HG03135 (cell line): ENCODE data around the gene TAOK2.

Experiments
- ATAC-seq: cut with Tn5 transposase; IDR thresholded peaks from one replicate; pipeline ENCODE4 v1.9.1; 2021; ENCODE audit warnings: mild to moderate bottlenecking, moderate library complexity; ENCODE audit not compliant: unreplicated experiment

Gene TAOK2

DNA sequence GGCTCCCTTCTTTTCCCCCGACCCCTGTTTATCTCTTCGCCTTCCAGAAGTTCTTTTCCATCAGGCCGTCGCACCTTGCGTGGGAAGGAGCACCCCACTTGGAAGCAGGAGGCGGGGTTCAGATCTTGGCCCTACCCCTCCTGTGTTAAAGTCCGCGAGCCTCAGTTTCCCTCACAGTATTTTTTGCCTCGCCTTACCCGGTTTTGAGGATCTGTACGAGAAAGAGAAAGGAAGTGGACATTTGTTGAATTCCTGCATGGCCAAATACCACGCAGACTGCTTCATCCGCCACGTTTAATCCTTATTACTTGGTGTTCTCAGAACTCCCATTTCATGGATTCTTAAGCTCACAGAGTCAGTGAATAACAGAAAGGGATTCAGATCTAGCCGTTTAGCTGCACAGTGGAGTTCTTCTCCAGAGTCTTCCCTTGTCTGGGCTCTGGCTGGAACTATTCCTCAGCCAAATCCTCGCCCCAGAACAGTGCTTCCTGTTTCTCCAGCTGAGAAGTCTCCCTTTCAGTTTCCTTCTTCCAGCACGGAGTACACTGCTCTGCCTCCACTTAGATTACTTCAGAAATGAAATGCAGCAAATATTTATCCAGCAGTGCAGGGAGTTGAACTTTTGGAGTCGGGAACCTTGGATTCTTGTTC lies 11.2 kb upstream of the TAOK2 start:
- no peak for ATAC-seq

DNA sequence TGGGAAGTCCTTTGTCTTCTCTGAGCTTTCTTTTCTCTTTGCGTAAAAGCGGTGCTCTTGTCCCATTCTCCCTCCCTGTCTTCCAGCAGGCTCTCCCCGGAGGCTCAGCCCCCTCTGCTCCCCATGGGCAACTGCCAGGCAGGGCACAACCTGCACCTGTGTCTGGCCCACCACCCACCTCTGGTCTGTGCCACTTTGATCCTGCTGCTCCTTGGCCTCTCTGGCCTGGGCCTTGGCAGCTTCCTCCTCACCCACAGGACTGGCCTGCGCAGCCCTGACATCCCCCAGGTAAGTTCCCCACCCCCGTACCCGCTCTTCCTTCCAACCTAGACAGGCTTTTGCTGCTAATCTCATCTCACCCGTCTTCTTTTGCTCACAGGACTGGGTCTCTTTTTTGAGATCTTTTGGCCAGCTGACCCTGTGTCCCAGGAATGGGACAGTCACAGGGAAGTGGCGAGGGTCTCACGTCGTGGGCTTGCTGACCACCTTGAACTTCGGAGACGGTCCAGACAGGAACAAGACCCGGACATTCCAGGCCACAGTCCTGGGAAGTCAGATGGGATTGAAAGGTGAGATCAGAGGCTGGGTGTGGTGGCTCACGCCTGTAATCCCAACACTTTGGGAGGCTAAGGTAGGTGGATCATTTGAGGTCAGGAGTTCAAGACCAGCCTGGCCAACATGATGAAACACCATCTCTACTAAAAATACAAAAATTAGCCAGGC lies 10.5 kb upstream of the TAOK2 start:
- ATAC-seq, result no peak

DNA sequence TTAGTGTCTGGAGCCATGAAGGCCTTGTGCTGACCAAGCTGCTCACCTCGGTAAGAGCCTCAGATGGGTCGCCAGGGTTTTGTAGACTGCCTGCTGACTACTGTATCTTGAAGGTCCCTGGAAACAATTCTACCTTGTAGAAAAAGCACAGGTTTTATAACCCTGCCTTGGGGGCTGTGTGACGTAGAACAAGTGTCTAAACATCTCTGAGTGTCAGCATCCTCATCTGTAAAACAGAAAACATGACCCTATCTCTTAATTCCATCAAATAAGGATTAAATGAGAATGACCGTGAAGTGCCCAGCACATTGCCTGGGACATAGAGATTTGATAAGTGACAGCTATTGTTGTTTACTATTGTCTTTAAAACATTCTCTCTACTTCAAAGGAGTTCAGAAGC lies 5.5 kb upstream of the TAOK2 start:
- ATAC-seq, result no peak

DNA sequence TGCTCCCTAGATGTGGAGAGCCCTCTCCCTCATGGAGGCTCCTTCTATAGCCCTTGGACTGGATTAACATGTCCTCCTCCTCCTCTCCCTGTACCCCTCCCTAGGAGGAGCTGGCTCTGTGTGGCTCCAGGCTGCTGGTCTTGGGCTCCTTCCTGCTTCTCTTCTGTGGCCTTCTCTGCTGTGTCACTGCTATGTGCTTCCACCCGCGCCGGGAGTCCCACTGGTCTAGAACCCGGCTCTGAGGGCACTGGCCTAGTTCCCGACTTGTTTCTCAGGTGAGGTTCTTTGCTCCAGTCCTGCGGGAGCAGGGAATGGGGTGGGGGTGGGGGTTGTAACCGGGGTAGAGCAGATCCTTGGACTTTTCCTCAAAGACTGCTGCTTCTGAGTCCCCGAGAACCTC lies 2.4 kb upstream of the TAOK2 start:
- ATAC-seq, result no peak

DNA sequence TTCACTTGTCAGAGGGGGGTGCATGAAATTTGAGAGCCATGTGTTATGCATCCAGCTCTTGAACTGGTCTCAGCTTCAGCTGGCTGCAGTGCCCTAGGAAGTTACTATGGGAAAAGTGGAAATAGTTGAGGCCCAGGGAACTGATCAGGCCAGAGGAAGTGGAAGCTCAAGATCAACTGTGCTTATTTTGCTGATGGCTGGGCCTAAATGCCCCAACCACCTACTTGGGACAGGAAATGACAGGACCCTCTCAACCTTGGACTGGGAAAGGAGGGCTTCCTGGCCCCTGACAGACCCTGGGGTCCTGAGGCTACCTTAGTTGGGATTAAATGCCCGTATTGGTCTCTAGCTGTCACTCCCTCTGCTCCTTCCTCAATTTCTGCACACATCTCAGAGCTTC lies 1.2 kb upstream of the TAOK2 start:
- ATAC-seq, result no peak

DNA sequence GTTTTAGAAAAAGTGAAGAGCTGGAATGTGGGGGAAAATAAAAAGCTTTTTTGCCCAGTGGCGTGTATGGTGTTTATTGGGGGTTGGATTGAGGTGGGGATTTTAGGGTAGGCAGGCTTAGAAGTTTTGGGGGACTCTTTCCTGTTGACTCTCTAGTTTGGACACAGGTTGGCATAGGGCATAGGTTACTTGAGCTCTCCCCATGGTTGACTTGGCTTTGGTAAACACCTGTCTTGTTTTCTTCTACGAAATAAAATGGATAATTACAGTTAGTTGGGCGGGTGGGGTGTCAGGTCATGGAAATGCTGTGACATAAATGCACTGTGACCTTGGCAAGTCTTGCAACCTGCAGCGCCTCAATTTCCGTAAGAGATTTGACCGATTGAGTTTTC lies 680 bp upstream of the TAOK2 start:
- no peak for ATAC-seq

DNA sequence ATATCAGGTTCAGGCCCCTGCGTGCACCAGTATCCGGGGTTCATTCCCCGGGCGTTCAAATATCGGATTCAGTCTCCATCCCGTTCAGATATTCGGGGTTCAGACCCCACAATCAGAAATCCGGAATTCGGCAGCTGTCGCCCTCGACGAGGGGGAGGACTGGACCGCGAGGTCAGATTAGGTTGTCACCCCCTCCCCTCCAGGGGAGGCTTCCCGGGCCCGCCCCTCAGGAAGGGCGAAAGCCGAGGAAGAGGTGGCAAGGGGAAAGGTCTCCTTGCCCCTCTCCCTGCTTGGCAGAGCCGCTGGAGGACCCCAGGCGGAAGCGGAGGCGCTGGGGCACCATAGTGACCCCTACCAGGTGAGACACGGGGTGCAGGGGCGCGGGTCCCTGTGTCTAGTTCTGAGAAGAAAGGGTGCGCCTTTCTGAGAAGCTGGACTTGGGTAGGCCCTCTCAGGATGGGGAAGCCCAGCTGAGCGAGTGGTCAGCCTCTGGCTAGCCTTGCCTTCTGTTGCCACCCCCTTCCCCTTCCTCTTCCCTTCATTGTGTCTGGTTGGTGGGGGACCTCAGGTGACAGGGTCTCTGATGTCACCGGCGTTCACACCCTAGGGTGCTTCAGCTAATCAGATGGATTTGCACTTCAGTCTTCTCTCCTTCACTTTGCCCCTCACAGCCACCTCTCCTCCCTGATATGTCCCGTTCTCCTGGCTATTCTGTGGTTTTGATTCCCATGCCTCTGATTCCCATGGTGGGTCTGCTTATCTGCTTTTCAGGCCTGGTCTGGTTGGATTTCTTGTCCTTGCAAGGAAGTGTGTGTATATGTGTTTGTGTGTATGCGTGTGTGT lies 844 bp downstream of the TAOK2 start:
- ATAC-seq, result peak; percentile 12

DNA sequence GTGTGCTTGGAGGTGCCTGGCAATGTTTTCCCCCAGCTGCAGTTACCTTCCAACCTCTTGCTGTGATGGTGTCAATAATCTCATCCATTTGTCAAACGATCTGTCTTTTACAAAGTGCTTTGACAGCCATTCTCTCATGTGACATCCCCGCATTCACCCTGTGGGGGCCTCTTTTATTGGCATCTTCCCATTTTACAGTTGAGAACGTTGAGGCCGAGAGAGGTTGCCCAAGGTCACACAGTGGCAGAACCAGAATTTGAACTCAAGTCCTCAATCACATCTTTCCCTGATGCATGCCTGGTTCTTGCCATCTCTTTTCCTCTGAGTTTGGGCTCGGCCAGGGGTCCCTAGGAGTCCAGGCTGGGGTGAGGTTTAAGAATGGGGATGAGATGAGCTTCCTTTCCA lies 1.5 kb downstream of the TAOK2 start:
- no peak for ATAC-seq

DNA sequence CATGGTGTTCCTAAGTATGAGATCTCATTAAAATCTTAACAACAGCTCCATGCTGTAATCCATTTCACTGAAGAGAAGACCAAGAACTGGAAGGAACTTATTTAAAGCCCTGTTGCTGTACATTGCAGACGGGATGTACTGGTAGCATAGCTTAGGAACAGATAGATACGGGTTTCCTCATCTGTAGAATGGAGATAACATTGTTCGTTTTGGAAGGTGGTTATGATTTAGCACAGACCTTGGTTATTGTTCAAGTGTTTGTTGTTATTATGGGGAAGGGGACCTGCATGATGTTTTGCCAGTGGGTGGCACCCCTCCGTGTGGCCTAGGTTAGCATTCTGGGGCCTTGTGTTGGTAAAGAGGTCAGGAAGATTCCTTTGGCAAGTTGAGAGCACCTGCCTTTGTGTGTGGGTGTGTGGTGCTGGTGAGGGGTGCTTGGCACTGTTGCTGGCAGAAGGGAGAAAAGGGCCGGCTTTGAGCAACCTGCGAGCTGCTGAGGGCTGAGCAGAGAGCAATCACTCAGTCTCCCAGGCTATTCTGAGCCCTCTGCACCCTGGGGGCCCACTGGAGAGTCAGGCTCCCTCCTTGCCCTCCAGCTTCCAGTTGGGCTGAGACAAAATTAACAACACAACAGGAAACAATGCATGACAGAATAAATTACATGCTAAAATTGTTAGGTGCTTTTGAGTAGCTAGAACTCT lies 2.3 kb downstream of the TAOK2 start:
- no peak for ATAC-seq

DNA sequence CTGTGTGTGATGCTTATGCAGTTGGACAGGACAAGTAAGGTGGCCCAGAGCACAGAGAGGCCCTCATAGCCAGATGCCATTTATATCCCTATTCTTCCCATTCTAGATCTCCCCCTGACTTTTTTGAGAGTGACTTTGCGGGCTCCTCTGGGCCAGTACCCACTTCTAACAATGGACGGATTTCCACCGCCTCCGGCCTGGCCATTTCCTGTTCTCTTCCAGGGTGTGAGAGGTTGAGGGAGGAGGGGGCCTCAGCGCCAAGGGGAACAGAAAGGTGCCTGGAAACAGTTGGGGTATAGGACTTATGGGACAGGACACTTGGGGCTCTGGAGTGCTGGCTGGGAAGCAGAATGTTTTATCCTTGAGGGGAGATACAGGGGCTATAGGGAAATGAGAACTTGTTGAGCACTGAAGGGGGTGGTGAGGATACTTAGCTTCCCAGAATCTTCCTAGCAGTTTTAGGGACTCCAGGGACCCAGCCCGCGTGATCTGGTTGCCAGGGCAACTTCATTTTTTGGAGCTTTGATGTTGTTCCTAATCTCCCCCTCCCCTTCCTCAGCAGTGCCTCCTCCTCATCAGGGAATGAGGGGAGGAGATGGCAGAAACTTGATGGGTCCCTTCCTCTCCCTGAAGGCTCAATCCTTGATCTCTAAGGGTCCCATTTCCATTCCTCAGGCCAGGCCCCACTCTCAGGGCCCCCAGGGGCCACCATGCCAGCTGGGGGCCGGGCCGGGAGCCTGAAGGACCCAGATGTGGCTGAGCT lies 3.6 kb downstream of the TAOK2 start:
- no peak for ATAC-seq

DNA sequence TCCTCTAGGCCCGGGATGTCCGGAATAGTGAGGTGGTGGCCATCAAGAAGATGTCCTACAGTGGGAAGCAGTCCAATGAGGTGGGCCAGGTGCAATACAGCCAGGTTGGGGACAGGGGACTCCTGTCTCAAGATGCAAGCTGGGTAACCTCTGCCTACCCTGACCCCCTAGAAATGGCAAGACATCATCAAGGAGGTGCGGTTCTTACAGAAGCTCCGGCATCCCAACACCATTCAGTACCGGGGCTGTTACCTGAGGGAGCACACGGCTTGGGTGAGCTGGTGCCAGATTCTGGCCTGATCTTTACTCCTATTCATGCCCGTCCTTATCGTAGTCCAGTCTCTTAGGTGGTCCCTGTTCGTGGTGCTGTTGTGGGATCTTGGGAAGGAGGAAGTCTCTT lies 4.4 kb downstream of the TAOK2 start:
- ATAC-seq, result no peak

DNA sequence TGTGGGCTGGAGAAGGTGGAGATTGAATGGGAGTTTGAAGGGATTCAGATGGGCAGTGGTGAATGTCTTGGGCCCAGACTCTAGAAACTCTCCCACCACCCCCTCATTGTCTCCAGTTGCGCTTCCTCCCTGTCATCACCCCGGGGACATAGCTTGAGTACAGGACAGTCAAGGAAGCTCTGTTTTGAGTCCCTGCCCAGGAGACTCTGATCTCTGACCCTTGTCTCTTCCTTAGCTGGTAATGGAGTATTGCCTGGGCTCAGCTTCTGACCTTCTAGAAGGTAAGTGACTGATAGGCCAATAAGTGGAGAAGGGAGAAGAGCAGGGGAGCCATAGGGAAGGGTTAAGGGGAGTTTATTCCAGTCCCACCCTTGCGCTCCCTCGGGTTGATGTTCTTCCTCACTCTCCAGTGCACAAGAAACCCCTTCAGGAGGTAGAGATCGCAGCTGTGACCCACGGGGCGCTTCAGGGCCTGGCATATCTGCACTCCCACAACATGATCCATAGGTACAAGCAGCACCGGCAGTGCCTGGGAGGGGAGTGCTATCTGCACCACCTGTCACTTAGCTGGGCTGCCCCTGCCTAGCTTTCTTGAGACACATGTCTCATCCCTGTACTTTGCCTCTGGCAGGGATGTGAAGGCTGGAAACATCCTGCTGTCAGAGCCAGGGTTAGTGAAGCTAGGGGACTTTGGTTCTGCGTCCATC lies 5.0 kb downstream of the TAOK2 start:
- no peak for ATAC-seq

DNA sequence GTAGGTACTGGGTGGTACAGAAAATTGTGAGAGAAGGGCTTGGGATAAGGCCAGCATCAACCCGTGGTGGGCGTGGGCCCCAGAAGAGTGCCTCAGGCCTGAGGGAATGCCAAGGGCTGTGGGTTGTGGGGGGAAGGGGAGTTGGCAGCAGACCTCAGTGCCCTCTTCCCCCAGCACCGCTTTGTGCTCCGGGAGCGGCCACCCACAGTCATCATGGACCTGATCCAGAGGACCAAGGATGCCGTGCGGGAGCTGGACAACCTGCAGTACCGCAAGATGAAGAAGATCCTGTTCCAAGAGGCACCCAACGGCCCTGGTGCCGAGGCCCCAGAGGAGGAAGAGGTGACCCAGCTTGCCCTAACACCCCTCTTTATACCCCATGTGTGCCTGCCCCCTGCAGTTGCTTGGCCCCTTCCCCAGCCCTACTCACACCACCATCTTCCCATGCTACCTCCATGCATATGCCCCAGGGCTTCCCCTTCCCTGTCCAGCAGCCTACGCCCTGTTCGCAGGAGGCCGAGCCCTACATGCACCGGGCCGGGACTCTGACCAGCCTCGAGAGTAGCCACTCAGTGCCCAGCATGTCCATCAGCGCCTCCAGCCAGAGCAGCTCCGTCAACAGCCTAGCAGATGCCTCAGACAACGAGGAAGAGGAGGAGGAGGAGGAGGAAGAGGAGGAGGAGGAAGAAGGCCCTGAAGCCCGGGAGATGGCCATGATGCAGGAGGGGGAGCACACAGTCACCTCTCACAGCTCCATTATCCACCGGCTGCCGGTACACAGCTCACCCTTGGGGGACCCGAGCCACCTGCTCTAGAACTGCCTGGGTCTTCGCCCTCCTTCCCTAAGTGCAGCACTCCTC lies 9.1 kb downstream of the TAOK2 start:
- no peak for ATAC-seq

DNA sequence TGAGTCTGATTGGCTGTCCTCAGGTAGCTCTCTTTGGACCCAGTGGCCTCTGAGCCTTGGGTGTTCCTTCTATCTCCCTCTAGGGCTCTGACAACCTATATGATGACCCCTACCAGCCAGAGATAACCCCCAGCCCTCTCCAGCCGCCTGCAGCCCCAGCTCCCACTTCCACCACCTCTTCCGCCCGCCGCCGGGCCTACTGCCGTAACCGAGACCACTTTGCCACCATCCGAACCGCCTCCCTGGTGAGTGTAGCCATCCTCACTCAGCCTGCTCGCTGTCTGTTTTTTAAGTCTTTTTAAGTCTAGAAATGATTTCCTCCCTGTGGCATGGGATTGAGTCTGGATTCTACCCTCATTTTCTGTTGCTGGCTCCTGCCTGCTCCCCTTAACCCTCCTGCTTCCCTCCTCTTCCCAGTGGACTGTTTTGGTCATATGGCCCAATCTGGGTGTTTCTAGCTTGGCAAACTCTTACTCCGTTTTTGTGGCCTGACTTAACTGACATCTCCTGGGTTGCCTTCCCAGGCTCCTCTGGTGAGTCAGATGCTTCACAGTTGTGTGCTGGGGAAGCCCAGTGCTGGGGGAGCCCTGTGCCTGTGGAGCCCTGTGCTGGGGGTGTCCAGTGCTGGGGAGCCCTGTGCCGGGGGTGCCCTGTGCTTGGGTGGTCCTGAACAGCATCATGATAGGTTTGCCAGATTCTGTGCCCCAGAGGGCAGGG lies 9.9 kb downstream of the TAOK2 start:
- no peak for ATAC-seq

DNA sequence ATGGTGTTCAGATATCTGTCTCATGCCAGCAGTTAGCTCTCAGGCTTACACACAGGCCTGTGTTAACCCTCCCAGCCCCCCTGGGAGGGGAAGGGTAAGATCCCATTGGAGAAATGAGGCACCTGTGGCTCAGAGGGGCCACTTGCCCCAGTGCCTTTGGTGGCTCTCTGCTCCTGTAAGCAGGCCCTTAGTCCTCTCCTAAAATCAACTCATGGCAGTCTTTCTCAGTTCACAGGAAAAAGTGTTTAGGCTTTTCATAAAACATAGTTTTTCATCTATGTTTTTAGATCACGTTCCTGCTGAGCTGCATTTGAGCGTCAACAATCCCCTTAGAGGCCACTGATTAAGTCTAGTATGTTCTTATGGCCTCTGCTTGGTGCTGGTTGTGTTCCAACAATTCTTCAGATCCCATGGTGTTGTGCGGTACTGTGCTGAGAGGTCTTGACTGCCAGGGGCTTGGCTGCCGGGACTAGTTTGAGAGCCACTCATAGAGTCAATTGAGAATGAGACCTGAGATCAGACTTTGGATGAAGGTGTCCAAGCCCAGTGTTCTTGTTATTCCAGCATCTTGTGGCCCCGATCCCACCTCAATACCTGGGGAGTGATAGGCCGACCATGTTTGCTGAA lies 10.6 kb downstream of the TAOK2 start:
- ATAC-seq, result no peak

DNA sequence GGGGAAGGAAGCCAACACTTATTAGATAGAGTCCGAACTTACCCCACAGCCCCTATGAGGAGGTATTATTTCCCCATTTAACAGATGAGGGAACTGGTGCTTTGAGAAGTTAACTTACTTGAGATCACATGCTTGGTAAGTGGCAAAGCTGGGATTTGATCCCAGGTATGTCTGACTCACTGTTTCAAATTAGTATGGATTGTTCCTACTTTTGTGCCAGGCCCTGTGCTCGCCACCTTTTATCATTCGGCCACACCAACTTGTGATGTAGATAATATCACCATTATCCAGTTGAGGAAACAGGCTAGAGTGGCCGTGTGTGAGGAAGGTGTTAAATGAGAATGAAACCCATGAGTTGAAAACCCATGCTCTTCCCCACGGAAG lies 11.1 kb downstream of the TAOK2 start:
- no peak for ATAC-seq

DNA sequence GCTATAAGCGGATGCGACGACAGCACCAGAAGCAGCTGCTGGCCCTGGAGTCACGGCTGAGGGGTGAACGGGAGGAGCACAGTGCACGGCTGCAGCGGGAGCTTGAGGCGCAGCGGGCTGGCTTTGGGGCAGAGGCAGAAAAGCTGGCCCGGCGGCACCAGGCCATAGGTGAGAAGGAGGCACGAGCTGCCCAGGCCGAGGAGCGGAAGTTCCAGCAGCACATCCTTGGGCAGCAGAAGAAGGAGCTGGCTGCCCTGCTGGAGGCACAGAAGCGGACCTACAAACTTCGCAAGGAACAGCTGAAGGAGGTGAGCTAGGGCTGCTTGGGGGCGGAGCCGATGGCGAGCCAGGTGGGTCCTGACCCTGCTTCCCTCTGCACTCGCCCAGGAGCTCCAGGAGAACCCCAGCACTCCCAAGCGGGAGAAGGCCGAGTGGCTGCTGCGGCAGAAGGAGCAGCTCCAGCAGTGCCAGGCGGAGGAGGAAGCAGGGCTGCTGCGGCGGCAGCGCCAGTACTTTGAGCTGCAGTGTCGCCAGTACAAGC lies 11.7 kb downstream of the TAOK2 start:
- ATAC-seq, result no peak

DNA sequence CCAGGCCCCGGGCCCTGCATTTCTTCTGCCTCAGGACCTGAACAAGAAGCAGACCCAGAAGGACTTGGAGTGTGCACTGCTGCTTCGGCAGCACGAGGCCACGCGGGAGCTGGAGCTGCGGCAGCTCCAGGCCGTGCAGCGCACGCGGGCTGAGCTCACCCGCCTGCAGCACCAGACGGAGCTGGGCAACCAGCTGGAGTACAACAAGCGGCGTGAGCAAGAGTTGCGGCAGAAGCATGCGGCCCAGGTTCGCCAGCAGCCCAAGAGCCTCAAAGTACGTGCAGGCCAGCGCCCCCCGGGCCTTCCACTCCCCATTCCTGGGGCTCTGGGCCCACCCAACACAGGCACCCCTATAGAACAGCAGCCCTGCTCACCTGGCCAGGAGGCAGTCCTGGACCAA lies 12.6 kb downstream of the TAOK2 start:
- no peak for ATAC-seq
